ENCODE data around the gene UBR2.

GRCh38 chr6:42726026-42726425 is 162.2 kb downstream of the UBR2 start:
- no peak for TF ChIP-seq CTCF (IDR thresholded peaks at IDR 0.05)
- no peak for TF ChIP-seq POLR2A (IDR thresholded peaks at IDR 0.05)

Data from thyroid gland (tissue), 4 donors.